NCI-H1436 treated with DMSO at 0.1 percent for 48 hours (cell line): Measurements from ENCODE around the gene ADAD1.
"Not testable (repeated sequence)": the region's sequence is repeated elsewhere in the genome, so short reads cannot be mapped to it uniquely, and the experiment has no call there.

Experiments used
- DNase-seq: peaks from one replicate; lab custom pipeline; 2025; lab: John Stamatoyannopoulos, UW

Gene ADAD1

DNA sequence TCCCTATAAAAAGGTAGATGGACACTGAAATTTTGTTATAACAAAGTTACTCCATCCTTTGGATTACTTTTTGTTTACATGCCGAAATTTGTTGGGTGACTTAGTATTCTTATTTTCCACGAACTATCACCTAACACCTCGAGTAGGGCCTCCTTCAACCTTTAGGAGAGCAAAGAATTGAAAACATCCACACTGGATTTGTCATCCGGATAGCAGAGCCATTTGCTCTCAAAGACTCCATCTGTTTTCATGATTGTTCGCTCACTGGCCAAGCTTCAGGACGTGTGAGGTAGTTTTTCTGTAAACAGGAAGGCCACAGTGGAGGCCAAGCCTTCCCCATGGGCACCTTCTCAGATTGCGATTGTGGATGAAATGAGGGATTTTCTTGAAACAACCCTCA lies at the start of gene ADAD1:
Gene ADAD1 (plus strand): TSS at position 301 of the 400 bp plus-strand sequence. CDS start 1,059 bp downstream, outside the sequence.
- no peak for DNase-seq

GRCh38 chr4:122329876-122330565 lies 48.8 kb upstream of the ADAD1 start:
- DNase-seq, result no peak

DNA sequence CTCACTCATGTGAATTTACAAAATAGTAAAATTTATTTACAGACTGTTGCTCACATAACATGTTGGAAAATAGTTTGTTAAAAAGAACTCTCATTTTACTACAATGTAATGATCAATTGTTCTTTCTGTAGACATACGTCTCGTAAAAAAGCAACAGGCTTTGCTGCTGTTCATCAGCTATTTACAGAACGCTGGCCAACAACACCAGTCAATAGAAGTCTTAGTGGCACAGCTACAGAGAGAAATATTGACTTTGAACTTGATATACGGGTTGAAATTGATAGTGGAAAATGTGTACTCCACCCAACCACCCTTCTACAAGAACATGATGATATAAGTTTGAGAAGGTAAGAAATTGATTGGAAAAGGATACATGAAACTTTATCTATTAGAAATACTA lies 47.6 kb upstream of the ADAD1 start:
- no peak for DNase-seq

- DNase-seq, result no peak
These were observed 44.0 kb upstream of the ADAD1 start for GRCh38 chr4:122334828-122335227.

- no peak for DNase-seq
These were observed 36.9 kb upstream of the ADAD1 start for GRCh38 chr4:122341886-122342285.

DNA sequence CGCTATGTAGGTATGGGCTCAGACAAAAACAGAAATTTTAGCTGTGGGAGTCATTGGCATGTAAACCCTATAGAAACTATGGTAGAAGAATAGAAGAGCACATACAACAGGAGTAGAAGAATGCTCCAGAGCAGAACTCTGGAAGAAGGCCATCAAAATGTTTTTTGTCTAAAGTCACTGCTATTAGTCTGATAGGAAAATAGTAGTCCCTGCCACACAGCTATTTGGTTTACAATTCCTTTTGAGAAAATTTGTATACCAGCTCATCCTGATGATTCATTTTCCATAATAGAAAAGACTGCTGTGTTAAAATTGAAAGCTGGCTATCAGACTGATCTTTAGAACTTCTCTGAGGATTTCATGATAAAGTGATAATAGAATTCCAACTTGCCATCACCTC lies 32.8 kb upstream of the ADAD1 start:
- DNase-seq, result no peak

DNA sequence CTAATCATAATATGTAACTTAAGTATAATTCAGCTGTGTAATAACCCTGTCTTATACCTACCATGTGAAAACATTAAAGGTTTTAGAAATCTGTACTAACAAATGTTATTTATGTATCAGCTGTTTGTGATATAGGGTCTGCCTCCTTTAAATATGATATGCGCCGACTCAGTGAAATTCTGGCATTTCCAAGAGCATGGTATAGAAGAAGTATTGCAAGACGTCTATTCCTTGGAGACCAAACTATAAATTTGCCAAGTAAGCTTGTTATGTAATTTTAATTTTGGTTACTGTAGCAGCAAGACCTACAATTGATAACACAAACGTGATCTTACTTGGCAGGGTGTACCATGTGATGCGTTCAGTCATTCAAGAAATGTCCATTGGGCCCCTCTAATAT lies 32.3 kb upstream of the ADAD1 start:
- DNase-seq, result no peak

GRCh38 chr4:122356317-122356808 lies 22.4 kb upstream of the ADAD1 start:
- DNase-seq, result no peak

- no peak for DNase-seq
These were observed 18.1 kb upstream of the ADAD1 start for GRCh38 chr4:122360754-122361153.

DNA sequence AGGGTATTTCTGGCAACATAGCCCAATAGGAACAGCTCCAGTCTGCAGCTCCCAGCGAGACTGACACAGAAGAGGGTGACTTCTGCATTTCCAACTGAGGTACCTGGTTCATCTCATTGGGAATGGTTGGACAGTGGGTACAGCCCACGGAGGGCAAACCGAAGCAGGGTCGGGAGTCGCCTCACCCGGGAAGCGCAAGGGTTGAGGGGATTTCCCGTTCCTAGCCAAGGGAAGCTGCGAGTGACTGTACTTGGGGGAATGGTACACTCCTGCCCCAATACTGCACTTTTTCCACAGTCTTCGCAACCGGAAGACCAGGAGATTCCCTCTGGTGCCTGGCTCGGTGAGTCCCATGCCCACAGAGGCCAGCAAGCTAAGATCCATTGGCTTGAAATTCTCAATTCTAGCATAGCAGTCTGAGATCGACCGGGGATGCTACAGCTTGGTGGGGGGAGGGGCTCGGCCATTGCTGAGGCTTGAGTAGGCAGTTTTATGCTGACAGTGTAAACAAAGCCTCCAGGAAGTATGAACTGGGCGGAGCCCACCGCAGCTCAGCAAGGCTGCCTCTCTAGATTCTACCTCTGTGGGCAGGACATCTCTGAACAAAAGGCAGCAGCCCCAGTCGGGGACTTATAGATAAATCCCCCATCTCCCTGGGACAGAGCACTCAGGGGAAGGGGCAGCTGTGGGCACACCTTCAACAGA lies 14.0 kb upstream of the ADAD1 start:
- DNase-seq, result no peak

DNA sequence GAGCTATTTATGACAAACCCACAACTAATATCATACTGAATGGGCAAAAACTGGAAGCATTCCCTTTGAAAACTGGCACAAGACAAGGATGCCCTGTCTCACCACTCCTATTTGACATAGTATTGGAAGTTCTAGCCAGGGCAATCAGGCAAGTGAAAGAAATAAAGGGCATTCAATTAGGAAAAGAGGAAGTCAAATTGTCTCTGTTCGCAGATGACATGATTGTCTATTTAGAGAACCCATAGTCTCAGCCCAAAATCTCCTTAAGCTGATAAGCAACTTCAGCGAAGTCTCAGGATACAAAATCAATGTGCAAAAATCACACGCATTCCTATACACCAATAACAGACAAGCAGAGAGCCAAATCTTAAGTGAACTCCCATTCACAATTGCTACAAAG lies 10.0 kb upstream of the ADAD1 start:
- not testable (repeated sequence) for DNase-seq

GRCh38 chr4:122377352-122377751 lies 1.5 kb upstream of the ADAD1 start:
- DNase-seq, result no peak

DNA sequence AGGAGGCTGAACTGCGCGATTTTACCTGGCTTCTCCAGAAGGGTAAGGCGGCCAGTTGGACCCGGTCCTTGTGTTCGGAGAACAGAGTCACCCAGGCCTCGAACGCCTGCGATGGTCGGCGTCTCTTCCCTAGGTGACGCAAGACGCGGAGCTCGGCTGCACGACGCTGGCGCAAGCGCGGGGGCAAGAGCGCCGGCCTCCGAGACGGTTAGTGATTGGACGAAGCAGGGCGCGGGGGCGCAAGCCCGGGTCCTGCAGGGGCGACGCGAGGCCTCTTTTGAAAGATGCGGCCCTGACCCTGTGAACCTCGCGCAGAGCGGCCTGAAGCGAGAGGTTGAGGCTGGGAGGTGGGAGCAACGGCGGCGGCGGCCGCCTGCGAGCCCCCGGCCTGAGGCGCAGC lies 428 bp downstream of the ADAD1 start:
- DNase-seq, result no peak

- DNase-seq, result no peak
These were observed 4.5 kb downstream of the ADAD1 start for GRCh38 chr4:122383341-122383740.

DNA sequence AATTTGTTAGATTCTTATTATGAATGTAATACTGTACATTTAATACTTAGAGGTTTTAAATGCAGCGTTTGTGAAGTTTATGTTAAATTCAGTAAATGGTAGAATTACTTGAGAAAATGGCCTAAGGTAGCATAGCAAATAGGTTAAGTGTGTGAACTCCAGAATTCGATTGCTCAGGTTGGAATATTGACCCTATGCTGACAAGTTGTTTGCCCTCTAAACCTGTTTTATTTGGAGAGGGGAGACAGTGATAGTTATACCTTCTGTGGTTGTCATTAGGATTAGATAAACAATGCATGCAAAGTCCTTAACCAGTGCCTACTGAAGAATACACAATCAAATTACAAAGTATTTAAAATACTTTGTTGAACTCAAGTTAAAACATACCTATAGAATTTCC lies 5.4 kb downstream of the ADAD1 start:
- no peak for DNase-seq

DNA sequence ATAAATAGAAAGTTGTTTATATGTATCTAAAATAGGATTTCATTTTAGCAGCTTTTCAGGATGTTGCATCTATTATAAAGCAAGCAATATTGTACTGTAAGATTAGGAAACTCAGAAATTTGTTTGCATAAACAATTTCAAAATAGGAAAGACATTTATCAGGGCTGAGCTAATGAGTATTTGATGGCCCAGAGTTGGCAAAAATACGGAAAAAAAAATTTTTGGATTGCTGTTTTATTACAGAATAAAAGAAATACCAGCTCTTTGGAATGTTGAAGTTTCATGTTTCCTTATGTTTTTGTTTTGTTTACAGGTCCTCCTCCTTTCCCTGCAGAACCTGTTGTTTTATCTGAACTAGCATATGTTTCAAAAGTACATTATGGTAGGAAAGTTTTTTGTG lies 14.5 kb downstream of the ADAD1 start:
- no peak for DNase-seq

- no peak for DNase-seq
These were observed 25.1 kb downstream of the ADAD1 start for GRCh38 chr4:122403861-122404260.

- DNase-seq, result no peak
These were observed 33.7 kb downstream of the ADAD1 start for GRCh38 chr4:122412547-122412946.

DNA sequence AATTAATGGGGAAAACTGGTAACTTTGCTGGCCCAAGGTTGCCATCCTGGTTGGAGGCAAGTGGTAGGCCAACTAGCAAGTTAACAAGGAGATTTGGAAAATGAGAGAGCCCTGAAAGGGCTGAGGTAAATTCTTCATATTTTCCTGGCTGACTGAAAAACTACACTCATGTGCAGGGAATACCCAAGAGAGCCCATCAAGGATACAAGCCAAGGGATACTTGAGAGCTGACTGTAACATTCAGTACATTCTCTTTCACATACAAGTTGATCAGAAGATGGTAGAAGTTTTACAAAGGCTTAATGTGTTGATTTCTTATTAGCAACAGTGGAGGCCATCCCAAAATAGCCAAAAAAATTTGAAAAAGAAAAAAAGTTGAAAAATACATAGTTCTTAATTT lies 44.4 kb downstream of the ADAD1 start:
- DNase-seq, result no peak

- DNase-seq, result no peak
These were observed 52.5 kb downstream of the ADAD1 start for GRCh38 chr4:122431351-122431750.

DNA sequence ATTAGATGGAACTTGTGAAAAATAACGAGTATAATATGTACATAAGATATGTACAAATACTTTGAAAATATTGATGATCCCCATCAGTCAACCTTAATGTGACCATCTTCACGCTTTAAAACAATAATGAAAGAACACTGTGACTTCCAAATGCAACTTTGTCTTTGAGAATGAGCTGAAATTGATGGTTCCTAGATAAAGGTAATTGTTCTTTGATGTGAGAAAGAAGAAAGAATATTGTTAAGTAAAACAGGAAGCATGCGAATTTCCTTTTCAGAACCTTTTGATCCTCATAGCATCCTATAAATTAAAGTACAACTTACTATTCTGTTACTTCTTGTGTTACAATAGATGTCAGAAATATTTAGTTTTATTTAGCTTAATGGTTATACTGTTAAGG lies 55.5 kb downstream of the ADAD1 start:
- no peak for DNase-seq

GRCh38 chr4:122450847-122451246 lies 72.0 kb downstream of the ADAD1 start:
- no peak for DNase-seq

GRCh38 chr4:122453384-122453995 lies 74.7 kb downstream of the ADAD1 start:
- no peak for DNase-seq
